Peyer's patch (tissue), 4 donors: Measurements from ENCODE around the gene NRAP. TPM values are rescaled to one million over a fixed set of nuclear protein-coding genes. Genes with fewer than 3 reads are reported as not detected.

Experiments used
- DNase-seq, 3 donors: peaks; one replicate each; pipeline ENCODE4 v3.0.0-alpha.2; 2017 to 2019
- H3K27ac ChIP-seq, 4 donors: fragments of 200-600 bp; sonication (generic); one replicate each; pipeline ENCODE4 v1.5.1; 2016 to 2019
- H3K27me3 ChIP-seq, 2 donors: fragments of 200-600 bp; sonication (generic); one replicate each; pipeline ENCODE4 v1.5.1; 2019
- H3K36me3 ChIP-seq, 3 donors: fragments of 200-600 bp; sonication (generic); one replicate each; pipeline ENCODE4 v1.5.1; 2016 to 2019
- H3K4me1 ChIP-seq, 4 donors: fragments of 200-600 bp; sonication (generic); one replicate each; pipeline ENCODE4 v1.5.1; 2016 to 2019
- H3K4me3 ChIP-seq, 4 donors: fragments of 200-600 bp; sonication (generic); 1 replicate in 3 of 4; 2 replicates in 1 of 4; pipeline ENCODE4 v1.5.1; 2016 to 2019; ENCODE audit warnings: mild to moderate bottlenecking in 1 of 4
- H3K9me3 ChIP-seq, 4 donors: fragments of 200-600 bp; sonication (generic); one replicate each; pipeline ENCODE4 v1.5.1; 2016 to 2019; ENCODE audit warnings: mild to moderate bottlenecking in 1 of 4
- CTCF ChIP-seq, 6 experiments: fragments of 450-650 bp in 4 of 6; fragments of 200-600 bp in 2 of 6; sonication (generic) in 1 of 6; IDR thresholded peaks; one replicate each; pipeline ENCODE4 v1.5.1; 2017 to 2019; ENCODE audit warnings: antibody characterized with exemption in 6 of 6, mild to moderate bottlenecking in 3 of 6, moderate library complexity in 1 of 6
- POLR2A ChIP-seq, 2 donors: fragments of 450-650 bp; IDR thresholded peaks; one replicate each; pipeline ENCODE4 v1.5.1; 2017; ENCODE audit warnings: antibody characterized with exemption in 2 of 2, mild to moderate bottlenecking in 2 of 2, moderate library complexity in 2 of 2
- total RNA-seq, 4 donors: library from RNA; depleted of rRNA; stranded (reverse); fragments of >200 nt; gene quantifications; one replicate each; pipeline ENCODE4 v1.1.0, GENCODE V29; 2016

The NRAP gene
- total RNA-seq, 4 donors from 2014 or later = not detected

- no peak for TF ChIP-seq CTCF (IDR thresholded peaks at IDR 0.05)
- TF ChIP-seq POLR2A (IDR thresholded peaks at IDR 0.05) = no peak
- Histone ChIP-seq H3K36me3 (no peaks in the 10 kb centered on the region), H3K27ac (peak overlapping the region; percentile 85 to 100 (median 98)), H3K4me1 (peaks cover 0 to 17% (median 7%) of the 10 kb centered on the region in 4 donors), H3K27me3 (no peaks in the 10 kb centered on the region), H3K9me3 (no peaks in the 10 kb centered on the region), H3K4me3 (peak overlapping the region in 1 of 4 donors; percentile 86)
- DNase-seq = no peak
These were observed 18.0 kb upstream of the NRAP start for GRCh38 chr10:113681533-113682470.

GRCh38 chr10:113680190-113681111 is 16.6 kb upstream of the NRAP start:
- Histone ChIP-seq H3K9me3 (no peaks in the 10 kb centered on the region), H3K36me3 (no peaks in the 10 kb centered on the region), H3K4me3 (peak overlapping the region; percentile 76 to 100 (median 82)), H3K27me3 (no peaks in the 10 kb centered on the region), H3K4me1 (peaks cover 0 to 17% (median 7%) of the 10 kb centered on the region in 4 donors), H3K27ac (peak overlapping the region; percentile 85 to 100 (median 98))
- peak; percentile 42 to 65 for TF ChIP-seq POLR2A (IDR thresholded peaks at IDR 0.05)
- no peak for TF ChIP-seq CTCF (IDR thresholded peaks at IDR 0.05)
- DNase-seq = peak; percentile 42 to 78 (median 73)

- no peaks in the 10 kb centered on the region for H3K36me3 ChIP-seq
- H3K27me3 ChIP-seq = no peaks in the 10 kb centered on the region
- peaks cover 0 to 17% (median 7%) of the 10 kb centered on the region in 4 donors for H3K4me1 ChIP-seq
- H3K27ac ChIP-seq = peak within 1 kb of the TSS; percentile 85 to 100 (median 98)
- H3K9me3 ChIP-seq = no peaks in the 10 kb centered on the region
- TF ChIP-seq CTCF (IDR thresholded peaks at IDR 0.05) (no peak), POLR2A (IDR thresholded peaks at IDR 0.05) (peak; percentile 69 to 83)
- peak; percentile 71 to 92 (median 89) for DNase-seq
- peak within 1 kb of the TSS; percentile 76 to 100 (median 82) for H3K4me3 ChIP-seq
These were observed 15.8 kb upstream of the NRAP start, which contains the start of gene CASP7 for GRCh38 chr10:113679463-113680189. TSS of gene CASP7 (plus strand) at chr10:113679912. CDS start at chr10:113697494, 17,582 bp downstream.

GRCh38 chr10:113666682-113667252 is 2.9 kb upstream of the NRAP start:
- TF ChIP-seq CTCF (IDR thresholded peaks at IDR 0.05) = no peak
- no peak for TF ChIP-seq POLR2A (IDR thresholded peaks at IDR 0.05)
- no peak for DNase-seq
- H3K9me3 ChIP-seq = peaks cover 0 to 10% (median 2%) of the 10 kb centered on the region in 4 donors
- H3K27ac ChIP-seq = no peak overlapping the region
- no peaks in the 10 kb centered on the region for H3K36me3 ChIP-seq
- H3K4me1 ChIP-seq = no peaks in the 10 kb centered on the region
- H3K4me3 ChIP-seq = no peak overlapping the region
- no peaks in the 10 kb centered on the region for H3K27me3 ChIP-seq
